Fibroblast of mammary gland (primary cell): ENCODE data around the gene TRPT1.

Experiments used
- DNase-seq: peaks from one replicate; pipeline ENCODE4 v3.0.0-alpha.2; 2010; ENCODE audit warnings: low read depth
- H3K4me3 ChIP-seq: 2 replicates; pipeline ENCODE4 v1.5.1; 2011; ENCODE audit warnings: low read depth, mild to moderate bottlenecking, low read length, moderate library complexity; ENCODE audit not compliant: control insufficient read depth
- TF ChIP-seq, protein P1 (sequence below): conservative IDR thresholded peaks from 2 replicates; pipeline ENCODE4 v1.5.1; 2011; ENCODE audit warnings: low read depth, low read length, inconsistent platforms; ENCODE audit not compliant: control insufficient read depth, insufficient read depth

Gene TRPT1

GRCh38 chr11:64244107-64244506 is 18.1 kb upstream of the TRPT1 start:
- TF ChIP-seq, protein P1, sequence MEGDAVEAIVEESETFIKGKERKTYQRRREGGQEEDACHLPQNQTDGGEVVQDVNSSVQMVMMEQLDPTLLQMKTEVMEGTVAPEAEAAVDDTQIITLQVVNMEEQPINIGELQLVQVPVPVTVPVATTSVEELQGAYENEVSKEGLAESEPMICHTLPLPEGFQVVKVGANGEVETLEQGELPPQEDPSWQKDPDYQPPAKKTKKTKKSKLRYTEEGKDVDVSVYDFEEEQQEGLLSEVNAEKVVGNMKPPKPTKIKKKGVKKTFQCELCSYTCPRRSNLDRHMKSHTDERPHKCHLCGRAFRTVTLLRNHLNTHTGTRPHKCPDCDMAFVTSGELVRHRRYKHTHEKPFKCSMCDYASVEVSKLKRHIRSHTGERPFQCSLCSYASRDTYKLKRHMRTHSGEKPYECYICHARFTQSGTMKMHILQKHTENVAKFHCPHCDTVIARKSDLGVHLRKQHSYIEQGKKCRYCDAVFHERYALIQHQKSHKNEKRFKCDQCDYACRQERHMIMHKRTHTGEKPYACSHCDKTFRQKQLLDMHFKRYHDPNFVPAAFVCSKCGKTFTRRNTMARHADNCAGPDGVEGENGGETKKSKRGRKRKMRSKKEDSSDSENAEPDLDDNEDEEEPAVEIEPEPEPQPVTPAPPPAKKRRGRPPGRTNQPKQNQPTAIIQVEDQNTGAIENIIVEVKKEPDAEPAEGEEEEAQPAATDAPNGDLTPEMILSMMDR: no peak
- H3K4me3 ChIP-seq: no peak overlapping the region
- no peak for DNase-seq

DNA sequence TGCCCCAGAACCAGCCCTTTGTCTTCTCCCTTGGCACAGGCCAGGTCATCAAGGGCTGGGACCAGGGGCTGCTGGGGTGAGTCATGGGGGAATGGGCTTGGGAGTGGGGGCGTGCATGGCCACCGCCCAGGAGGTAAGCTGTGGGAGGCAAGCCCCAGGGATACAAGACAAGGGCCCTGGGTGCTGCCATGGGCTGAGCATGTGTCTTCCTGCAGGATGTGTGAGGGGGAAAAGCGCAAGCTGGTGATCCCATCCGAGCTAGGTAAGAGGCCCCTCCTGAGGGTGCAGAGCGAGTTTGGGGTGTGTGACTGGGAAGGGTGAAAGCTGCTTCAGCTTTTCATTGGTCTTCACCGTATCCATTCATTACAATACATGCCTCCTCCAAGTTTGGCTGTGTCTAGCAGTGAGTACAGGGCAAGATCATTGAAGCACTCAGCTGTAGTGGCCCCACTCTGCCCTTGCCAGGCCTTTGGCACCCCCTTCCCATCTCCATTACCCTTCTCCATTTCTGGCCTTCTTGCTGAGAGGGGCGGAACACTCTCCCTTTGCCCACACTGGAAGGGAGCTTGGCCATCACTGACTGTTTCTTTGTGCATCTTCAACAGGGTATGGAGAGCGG is 17.4 kb upstream of the TRPT1 start:
- no peak for DNase-seq
- TF ChIP-seq, protein P1: no peak
- no peak overlapping the region for H3K4me3 ChIP-seq

- peak; percentile 28 for DNase-seq
- TF ChIP-seq, protein P1: no peak
- peak overlapping the region; percentile 77 for H3K4me3 ChIP-seq
Observed at GRCh38 chr11:64241491-64242374, 15.7 kb upstream of the TRPT1 start.

DNA sequence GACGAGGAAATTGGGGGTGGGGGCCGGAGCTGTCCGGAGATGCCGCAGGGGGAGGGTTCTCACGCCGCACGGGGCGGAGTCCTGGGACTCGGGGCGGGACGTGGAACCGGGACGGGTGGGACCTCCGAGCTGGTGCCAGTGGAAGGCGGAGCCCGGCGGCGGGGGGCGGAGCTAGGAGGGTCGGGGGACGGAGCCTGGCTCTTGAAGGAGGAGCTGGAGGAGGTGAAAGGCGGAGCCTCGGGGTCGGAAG is 15.2 kb upstream of the TRPT1 start:
- peak; percentile 99 for DNase-seq
- TF ChIP-seq, protein P1: no peak
- H3K4me3 ChIP-seq: peak overlapping the region; percentile 77

GRCh38 chr11:64240435-64241240 is 14.7 kb upstream of the TRPT1 start, which contains the start of gene FKBP2:
Gene FKBP2 (plus strand): TSS chr11:64241095. CDS start chr11:64242388, 1,293 bp downstream.
- peak; percentile 94 for DNase-seq
- TF ChIP-seq, protein P1: no peak
- peak within 1 kb of the TSS; percentile 77 for H3K4me3 ChIP-seq

DNA sequence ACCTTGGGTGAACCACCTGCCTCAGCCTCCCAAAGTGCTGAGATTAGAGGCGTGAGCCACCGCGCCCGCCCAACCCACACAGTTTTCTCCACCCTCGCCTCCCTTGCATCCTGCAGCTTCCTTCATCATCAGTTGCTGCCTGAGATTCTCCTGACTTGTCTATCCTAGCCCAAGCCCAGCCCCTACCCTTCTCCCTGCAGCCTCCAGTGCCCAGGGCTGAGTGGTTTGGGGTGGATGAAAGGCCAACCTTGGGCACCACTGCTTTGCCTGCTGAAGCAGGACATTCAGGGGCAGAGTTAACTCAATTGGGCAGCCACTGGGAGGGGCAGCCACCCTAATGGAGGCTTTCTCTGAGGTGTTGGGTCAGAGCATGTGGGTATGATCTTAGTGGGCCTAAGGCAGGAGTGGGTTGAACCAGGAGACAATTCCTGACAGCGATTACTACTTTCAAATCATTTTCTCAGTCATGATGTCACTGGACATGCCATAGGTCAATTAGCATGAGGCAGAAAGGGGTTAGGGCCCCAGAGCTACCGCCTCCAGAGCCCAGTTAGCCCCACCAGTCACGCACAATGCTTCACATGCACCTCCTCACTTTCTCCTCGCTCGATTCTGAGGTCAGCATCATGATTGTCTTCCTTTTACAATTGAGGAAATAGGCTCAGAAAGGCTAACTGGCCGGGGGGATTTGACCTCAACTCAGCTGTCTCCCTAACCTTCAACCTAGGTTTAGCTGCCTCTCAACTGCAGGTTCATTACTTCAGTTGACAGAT is 13.9 kb upstream of the TRPT1 start:
- TF ChIP-seq, protein P1: no peak
- no peak for DNase-seq
- peak overlapping the region; percentile 62 for H3K4me3 ChIP-seq
